Mammary epithelial cell (primary cell): Measurements from ENCODE around the gene NRG2.

Source experiments
- EZH2 ChIP-seq: IDR thresholded peaks from 2 replicates; pipeline ENCODE4 v1.6.1; 2012; ENCODE audit warnings: low read length, inconsistent platforms, borderline replicate concordance
- TF ChIP-seq, protein P1 (sequence below), 2 donors: IDR thresholded peaks in 1 of 2; conservative IDR thresholded peaks in 1 of 2; 2 replicates each; pipeline ENCODE4 v1.5.1; 2011 to 2012; ENCODE audit warnings: inconsistent platforms in 2 of 2, low read length in 2 of 2, mild to moderate bottlenecking in 2 of 2, control low read depth in 1 of 2, low read depth in 1 of 2; ENCODE audit not compliant: insufficient read depth in 1 of 2; ENCODE audit errors: extremely low read depth in 1 of 2

DNA sequence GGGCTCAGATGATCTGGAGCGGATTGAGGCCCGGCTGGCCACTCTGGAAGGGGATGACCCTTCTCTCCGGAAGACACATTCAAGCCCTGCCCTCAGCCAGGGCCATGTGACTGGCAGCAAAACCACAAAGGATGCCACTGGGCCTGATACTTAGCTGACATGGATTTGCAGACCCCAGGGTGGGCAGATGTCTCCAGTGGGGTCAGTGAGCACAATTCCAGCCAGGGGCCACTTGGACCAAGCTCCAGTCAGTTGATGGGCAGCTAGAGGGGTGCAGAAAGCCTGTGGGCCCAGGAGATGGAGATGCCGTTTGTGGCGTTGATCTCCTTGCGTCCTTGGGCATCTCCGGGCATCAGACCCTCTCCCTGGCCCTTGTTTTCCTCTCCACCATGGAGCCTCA is 200.8 kb downstream of the NRG2 start:
- TF ChIP-seq, protein P1, sequence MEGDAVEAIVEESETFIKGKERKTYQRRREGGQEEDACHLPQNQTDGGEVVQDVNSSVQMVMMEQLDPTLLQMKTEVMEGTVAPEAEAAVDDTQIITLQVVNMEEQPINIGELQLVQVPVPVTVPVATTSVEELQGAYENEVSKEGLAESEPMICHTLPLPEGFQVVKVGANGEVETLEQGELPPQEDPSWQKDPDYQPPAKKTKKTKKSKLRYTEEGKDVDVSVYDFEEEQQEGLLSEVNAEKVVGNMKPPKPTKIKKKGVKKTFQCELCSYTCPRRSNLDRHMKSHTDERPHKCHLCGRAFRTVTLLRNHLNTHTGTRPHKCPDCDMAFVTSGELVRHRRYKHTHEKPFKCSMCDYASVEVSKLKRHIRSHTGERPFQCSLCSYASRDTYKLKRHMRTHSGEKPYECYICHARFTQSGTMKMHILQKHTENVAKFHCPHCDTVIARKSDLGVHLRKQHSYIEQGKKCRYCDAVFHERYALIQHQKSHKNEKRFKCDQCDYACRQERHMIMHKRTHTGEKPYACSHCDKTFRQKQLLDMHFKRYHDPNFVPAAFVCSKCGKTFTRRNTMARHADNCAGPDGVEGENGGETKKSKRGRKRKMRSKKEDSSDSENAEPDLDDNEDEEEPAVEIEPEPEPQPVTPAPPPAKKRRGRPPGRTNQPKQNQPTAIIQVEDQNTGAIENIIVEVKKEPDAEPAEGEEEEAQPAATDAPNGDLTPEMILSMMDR (conservative IDR thresholded peaks at IDR 0.05 in 1 of 2, IDR thresholded peaks at IDR 0.05 in 1 of 2; ENCODE audit: extremely low read depth in 1 of 2, insufficient read depth in 1 of 2, low read depth in 1 of 2, low read length in 2 of 2), result no peak
- no peak for TF ChIP-seq EZH2
